OCI-LY7 (cell line): ENCODE measurements around the gene ANKRD65. TPM values are rescaled to one million over a fixed set of nuclear protein-coding genes. Genes with fewer than 3 reads are reported as not detected.

Source experiments
- BruUV-seq: library from RNA; stranded (reverse); fragments of 400-500 nt; replicated peaks from 2 replicates; lab custom pipeline; 2021; lab: Mats Ljungman, UMichigan
- CTCF ChIA-PET: fragments of 300-600 bp; sonication (Branson Sonifier 250); formaldehyde crosslinking; loops from one replicate; lab custom pipeline; 2022; ENCODE audit warnings: antibody characterized with exemption; ENCODE audit not compliant: unreplicated experiment; lab: Charles Lee
- POLR2A ChIA-PET: fragments of 300-600 bp; sonication (Branson Sonifier 250); formaldehyde crosslinking; loops from one replicate; lab custom pipeline; 2022; ENCODE audit warnings: antibody characterized with exemption; lab: Charles Lee
- DNase-seq: peaks from one replicate; pipeline ENCODE4 v3.0.0-alpha.2; 2015; ENCODE audit warnings: low spot score
- H2AFZ ChIP-seq: fragments of 200-600 bp; sonication (generic), shearing (Covaris generic); 2 replicates; pipeline ENCODE4 v1.6.1; 2014; ENCODE audit warnings: mild to moderate bottlenecking, antibody characterized with exemption, low read length, moderate library complexity
- H3K27ac ChIP-seq: fragments of 200-600 bp; sonication (generic); 2 replicates; pipeline ENCODE4 v1.5.1; 2014; ENCODE audit warnings: mixed run types, low read depth, mild to moderate bottlenecking, moderate library complexity, low read length, inconsistent platforms; ENCODE audit not compliant: poor library complexity, severe bottlenecking
- H3K36me3 ChIP-seq: fragments of 200-600 bp; sonication (generic); 2 replicates; pipeline ENCODE4 v1.6.1; 2014; ENCODE audit warnings: mild to moderate bottlenecking, antibody characterized with exemption, low read length, moderate library complexity, mixed read lengths; ENCODE audit not compliant: insufficient read depth
- H3K4me1 ChIP-seq: fragments of 200-600 bp; sonication (generic); 2 replicates; pipeline ENCODE4 v1.5.1; 2014; ENCODE audit warnings: mild to moderate bottlenecking, low read length; ENCODE audit not compliant: insufficient read depth, poor library complexity, severe bottlenecking
- H3K4me2 ChIP-seq: fragments of 200-600 bp; sonication (generic); 2 replicates; pipeline ENCODE4 v1.6.1; 2014; ENCODE audit warnings: mild to moderate bottlenecking, low read length
- H3K4me3 ChIP-seq: fragments of 200-600 bp; sonication (generic); 2 replicates; pipeline ENCODE4 v1.5.1; 2014; ENCODE audit warnings: mild to moderate bottlenecking, low read depth, low read length; ENCODE audit not compliant: poor library complexity, severe bottlenecking
- H3K79me2 ChIP-seq: fragments of 200-600 bp; sonication (generic); 2 replicates; pipeline ENCODE4 v1.6.1; 2016; ENCODE audit warnings: low read depth, mild to moderate bottlenecking, low read length, moderate library complexity, mixed read lengths; ENCODE audit not compliant: insufficient read depth
- H3K9me2 ChIP-seq: fragments of 200-600 bp; sonication (generic); 2 replicates; pipeline ENCODE4 v1.6.1; 2016; ENCODE audit warnings: mild to moderate bottlenecking, low read length, mixed read lengths; ENCODE audit not compliant: insufficient read depth
- H3K9me3 ChIP-seq: fragments of 200-600 bp; sonication (generic); 2 replicates; pipeline ENCODE4 v1.6.1; 2014; ENCODE audit warnings: mild to moderate bottlenecking, mixed run types, low read length, mixed read lengths
- H4K20me1 ChIP-seq: fragments of 200-600 bp; sonication (generic); 2 replicates; pipeline ENCODE4 v1.6.1; 2014; ENCODE audit warnings: mild to moderate bottlenecking, antibody characterized with exemption, low read length, moderate library complexity, mixed read lengths; ENCODE audit not compliant: insufficient read depth
- EZH2phosphoT487 ChIP-seq: fragments of 200-600 bp; sonication (generic); IDR thresholded peaks from 2 replicates; pipeline ENCODE4 v1.6.1; 2018; ENCODE audit warnings: low read depth, borderline replicate concordance, mild to moderate bottlenecking, mixed run types, antibody characterized with exemption, low read length, moderate library complexity, mixed read lengths
- intact Hi-C: fragments of 100-400 bp; cut with micrococcal nuclease; formaldehyde crosslinking; loops from one replicate; pipeline ENCODE4 v1.10.0; 2022; ENCODE audit not compliant: unreplicated experiment
- total RNA-seq, 2 experiments: library from RNA; depleted of rRNA in 1 of 2; stranded (reverse); fragments of >200 nt in 1 of 2; shearing (Covaris generic) in 1 of 2; gene quantifications; 2 replicates each; pipeline ENCODE4 v1.2.3, GENCODE V29; 2014 to 2022
- TF ChIP-seq, protein P1 (sequence below): fragments of 200-600 bp; sonication (generic); conservative IDR thresholded peaks from 2 replicates; pipeline ENCODE4 v1.5.1; 2014; ENCODE audit warnings: mild to moderate bottlenecking, antibody characterized with exemption, low read length, moderate library complexity, mixed read lengths

ANKRD65 gene
- total RNA-seq, 2 experiments from 2014 or later, result not detected

DNA sequence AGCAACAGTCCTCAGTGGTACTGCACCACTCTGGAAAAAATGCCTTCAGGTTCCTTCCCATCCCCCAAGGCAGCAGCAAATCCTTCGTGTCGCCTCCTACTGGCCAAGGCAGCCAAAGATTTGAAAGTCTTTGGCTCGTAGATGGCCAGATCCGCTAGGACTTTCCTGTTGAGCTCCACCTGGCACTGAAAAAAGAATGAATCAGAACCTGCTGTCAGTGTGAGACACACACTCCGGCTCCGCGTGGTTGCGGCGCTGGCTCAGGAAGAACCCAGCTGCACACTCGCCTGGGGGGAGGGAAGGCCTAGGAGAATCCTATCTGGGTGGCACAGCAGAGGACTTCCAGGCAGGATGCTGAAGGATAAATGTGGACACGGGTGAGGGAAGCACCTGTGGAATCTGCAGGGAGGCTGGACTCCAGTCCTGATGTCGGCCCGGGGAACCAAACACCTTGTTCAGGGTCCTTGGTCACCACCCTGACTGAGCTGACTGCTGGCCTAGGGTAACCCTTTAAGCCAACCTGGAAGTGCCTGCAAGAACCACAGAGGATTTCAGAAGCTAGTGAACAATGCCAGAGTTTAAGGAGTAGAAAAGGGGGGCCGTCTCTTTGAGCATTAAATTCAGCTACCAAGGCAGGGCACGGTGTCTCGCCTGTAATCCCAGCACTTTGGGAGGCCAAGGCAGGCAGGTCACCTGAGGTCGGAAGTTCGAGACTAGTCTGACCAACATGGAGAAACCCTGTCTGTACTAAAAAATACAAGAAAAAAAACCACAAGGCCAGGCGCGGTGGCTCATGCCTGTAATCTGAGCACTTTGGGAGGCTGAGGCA lies 18.8 kb downstream of the ANKRD65 start:
- H3K4me3 ChIP-seq, result no peak overlapping the region
- H3K9me3 ChIP-seq, result no peaks in the 10 kb centered on the region
- H2AFZ ChIP-seq, result no peak overlapping the region
- CTCF ChIA-PET, result no interaction called here
- BruUV-seq, result no TSS peak
- POLR2A ChIA-PET, result no interaction called here
- H3K4me2 ChIP-seq, result no peak overlapping the region
- TF ChIP-seq EZH2phosphoT487, result no peak
- TF ChIP-seq, protein P1, sequence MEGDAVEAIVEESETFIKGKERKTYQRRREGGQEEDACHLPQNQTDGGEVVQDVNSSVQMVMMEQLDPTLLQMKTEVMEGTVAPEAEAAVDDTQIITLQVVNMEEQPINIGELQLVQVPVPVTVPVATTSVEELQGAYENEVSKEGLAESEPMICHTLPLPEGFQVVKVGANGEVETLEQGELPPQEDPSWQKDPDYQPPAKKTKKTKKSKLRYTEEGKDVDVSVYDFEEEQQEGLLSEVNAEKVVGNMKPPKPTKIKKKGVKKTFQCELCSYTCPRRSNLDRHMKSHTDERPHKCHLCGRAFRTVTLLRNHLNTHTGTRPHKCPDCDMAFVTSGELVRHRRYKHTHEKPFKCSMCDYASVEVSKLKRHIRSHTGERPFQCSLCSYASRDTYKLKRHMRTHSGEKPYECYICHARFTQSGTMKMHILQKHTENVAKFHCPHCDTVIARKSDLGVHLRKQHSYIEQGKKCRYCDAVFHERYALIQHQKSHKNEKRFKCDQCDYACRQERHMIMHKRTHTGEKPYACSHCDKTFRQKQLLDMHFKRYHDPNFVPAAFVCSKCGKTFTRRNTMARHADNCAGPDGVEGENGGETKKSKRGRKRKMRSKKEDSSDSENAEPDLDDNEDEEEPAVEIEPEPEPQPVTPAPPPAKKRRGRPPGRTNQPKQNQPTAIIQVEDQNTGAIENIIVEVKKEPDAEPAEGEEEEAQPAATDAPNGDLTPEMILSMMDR, result peak; percentile 78
- peaks cover 85% of the 10 kb centered on the region for H3K36me3 ChIP-seq
- no peaks in the 10 kb centered on the region for H3K9me2 ChIP-seq
- no peak overlapping the region for H3K27ac ChIP-seq
- peak; percentile 40 for DNase-seq
- peaks cover 38% of the 10 kb centered on the region for H3K4me1 ChIP-seq
- intact Hi-C loops, result no loop called here
- no peaks in the 10 kb centered on the region for H4K20me1 ChIP-seq
- peaks cover 68% of the 10 kb centered on the region for H3K79me2 ChIP-seq

DNA sequence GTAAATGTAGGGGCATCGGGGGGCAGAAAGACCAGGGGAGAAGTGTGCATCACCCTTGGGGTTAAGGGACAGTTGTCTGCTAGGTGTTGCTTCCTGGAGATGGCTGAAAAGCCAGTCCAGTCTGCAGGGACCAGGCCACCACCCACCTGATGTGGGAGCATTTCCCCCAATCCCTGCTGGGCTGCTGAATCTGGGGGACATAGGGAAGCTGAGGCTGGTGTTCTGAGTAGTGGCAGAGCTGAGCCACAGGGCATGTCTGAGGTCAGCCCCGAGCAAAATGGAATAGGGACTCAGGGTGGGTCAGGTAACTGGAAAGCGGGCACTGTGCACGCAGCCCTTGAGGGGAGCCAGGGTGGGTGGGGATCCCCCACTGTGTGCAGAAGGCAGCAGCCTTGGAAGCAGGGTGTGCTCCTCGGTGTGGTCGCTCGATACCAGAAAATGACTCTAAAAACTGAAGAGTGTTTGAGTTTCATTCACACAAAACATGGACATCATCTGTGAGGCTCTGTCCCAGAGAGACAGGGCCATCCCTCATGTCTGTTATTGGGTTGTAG lies 19.5 kb downstream of the ANKRD65 start:
- Histone ChIP-seq H4K20me1 (no peaks in the 10 kb centered on the region), H3K4me2 (peak overlapping the region; percentile 95; the same call in 1 of the 2 replicates), H2AFZ (no peak overlapping the region), H3K27ac (no peak overlapping the region), H3K4me1 (peaks cover 40% of the 10 kb centered on the region), H3K4me3 (peak overlapping the region; percentile 90), H3K36me3 (peaks cover 87% of the 10 kb centered on the region), H3K79me2 (peaks cover 68% of the 10 kb centered on the region), H3K9me3 (no peaks in the 10 kb centered on the region), H3K9me2 (no peaks in the 10 kb centered on the region)
- BruUV-seq, result no TSS peak
- ChIA-PET POLR2A (no interaction called here), CTCF (no interaction called here)
- DNase-seq, result no peak
- intact Hi-C loops, result no loop called here
- no peak for TF ChIP-seq EZH2phosphoT487
- TF ChIP-seq, protein P1, result no peak
